HG03558 (cell line): Measurements from ENCODE around the gene ELAPOR1.

Experiments
- ATAC-seq: cut with Tn5 transposase; IDR thresholded peaks from one replicate; pipeline ENCODE4 v1.9.1; 2021; ENCODE audit warnings: moderate number of reproducible peaks; ENCODE audit not compliant: unreplicated experiment; ENCODE audit errors: extremely low read depth

The ELAPOR1 gene

DNA sequence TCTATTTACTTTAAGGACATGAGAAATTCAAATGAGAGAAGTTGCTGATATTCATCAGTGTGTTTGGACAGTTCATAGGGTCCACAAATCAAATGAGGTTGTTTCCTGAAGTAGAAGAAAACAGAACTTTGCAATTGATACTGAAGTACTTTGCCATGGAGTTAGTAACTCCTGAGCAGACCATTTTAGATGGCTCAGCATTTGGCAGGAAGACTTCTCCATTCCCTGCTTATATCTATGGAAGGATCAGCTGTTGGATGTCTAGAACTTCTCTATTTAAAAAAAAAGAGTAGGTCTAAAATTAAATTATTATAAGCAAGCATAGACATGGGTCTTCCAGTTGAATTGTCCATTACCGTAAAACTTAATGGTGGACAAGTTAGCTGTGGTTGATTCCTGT is 18.3 kb upstream of the ELAPOR1 start:
- no peak for ATAC-seq

DNA sequence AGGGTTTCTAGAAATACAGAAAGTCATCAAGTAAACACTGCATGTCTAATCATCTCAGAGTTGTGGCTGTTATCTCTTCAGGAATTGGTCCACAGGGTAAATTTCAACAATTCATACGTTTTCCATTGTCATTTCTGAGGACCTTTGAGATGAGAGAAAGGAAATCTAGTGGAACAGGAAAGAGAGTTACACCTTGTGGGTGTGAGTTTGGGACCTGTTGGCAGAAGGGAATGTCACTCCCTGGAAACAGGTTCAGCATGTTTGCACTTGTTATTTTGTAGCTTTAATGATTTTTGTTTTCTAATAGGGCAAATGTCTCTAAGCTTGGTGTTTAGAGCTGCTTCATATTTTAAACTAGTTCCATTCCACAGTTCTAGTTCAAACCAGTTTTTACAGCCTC is 17.8 kb upstream of the ELAPOR1 start:
- no peak for ATAC-seq

DNA sequence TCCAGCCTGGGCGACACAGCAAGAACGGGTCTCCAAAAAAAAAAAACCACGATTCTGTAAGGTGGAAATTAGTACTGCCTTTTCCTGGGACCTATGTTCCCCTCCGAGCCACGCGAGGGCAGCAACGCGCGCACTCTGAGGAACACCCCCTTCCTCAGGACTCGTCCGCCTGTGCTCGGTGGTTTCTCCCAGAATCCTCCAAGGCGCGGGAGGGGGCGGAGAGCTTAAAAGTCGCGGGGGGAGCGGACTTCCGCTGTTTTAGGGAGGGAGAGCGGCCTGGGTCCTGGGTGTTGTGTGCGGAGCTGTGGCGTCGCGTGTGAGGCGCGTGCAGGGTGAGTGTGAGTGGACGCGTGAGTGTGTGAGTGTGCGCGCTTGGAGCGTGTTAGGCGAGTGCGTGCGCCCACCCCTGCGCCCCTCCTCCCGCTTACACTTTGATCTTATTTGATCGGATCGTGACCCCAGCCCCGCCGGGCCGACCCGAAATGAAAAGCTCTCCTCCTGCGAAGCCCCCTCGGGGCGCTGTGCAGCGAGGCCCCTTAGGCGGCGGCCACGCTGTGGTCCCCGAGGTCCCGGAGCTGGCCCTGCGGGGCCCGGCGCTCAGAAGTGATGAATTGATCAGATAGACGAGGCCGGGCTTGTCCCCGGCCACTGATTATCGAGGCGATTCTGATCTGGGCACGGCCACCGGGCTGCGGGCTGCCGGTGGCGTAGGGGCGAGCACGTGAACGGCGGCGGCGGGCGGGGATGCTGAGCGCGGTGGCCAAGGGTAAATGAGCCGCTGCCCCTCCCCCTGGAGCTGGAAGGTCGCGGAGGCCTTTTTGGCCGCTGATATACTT is 13.8 kb upstream of the ELAPOR1 start:
- peak; percentile 77 for ATAC-seq

DNA sequence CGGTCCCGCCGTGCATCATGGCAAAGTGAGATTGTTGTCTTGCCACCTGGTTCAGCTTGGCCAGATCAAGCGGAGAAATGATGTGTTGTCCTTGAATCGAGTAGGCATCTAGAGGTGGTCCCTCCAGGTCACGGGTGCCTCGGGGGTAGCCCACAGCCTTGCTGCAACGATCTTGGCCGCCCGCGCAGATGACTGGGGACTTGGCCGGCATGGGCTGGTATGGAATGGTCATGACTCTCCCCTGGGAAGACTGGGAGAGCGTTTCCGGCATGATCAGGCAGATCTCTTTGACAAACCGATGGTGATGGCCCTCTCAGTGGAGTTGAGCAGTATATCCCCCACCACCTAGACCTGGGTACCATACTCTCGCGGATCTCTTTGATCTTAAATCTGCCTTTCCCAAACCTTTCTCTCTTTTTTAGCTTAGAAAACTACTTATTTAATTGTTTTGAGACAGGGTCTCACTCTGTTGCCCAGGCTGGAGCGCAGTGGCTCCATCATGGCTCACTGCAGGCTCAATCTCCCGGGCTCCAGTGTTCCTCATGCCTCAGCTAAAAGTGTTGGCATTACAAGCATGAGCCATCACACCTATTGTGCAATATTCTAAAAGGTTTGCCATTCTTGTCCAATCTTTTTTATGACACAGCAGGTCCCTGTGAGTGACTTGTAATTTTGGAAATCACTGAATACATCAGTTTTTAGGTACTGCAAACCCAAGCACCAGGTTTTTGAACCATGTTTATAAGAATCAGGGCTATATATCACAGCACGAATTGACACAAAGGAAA is 9.4 kb upstream of the ELAPOR1 start:
- ATAC-seq: no peak

DNA sequence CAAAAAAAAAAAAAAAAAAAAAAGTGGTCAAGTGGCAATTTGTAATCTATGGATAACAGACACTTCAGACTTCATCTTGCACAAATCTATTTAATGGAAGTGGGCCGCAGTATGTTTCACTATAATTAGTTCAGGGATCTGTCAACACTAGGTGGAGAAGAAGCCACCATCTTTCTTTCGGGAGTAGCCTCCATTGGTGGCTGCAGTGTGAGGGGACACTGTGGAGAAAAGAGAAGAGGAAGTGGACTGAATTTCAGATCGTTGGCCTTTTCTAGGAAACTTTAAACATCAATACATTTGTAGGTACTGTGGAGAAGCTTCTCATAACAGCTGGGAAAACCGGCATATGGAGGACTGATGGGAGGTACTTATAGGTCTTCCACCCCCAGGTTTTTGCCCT is 8.0 kb upstream of the ELAPOR1 start:
- no peak for ATAC-seq

DNA sequence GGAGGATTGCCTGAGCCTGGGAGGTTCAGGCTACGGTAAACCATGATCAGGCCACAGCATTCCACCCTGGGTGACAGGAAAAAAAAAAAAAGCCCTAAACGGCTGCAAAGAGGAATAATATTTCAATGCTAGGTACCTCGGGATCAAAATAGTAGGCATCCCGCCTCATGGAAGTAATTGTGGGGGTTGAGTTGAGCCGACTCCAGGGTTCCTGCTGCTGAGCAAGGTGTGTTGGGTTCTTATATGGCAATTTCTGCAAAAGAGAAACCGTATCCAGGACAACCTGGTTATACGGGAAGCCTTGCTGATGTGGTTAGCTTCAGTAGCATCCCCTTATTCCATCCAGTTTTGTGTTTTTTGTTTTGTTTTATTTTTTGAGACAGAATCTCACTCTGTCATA is 6.1 kb upstream of the ELAPOR1 start:
- no peak for ATAC-seq

DNA sequence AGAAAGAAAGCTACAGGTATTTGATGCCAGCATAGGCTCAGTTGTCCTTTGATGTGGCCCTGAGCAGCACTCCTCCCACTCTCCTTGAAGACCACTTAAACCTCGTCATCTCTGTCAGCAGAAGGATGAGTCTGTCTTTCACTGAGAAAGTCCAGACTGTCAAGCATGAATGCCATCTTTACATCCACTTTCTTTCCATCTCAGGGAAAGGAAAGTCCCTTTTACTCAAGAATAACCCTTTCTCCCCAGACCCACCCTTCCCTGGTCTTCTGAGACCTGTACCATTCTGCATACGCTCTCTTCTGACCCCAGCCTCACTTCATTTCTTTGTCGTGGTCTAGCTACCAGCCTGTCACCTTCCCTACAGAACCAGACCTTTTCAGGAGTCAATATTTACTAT is 4.0 kb upstream of the ELAPOR1 start:
- ATAC-seq: no peak

DNA sequence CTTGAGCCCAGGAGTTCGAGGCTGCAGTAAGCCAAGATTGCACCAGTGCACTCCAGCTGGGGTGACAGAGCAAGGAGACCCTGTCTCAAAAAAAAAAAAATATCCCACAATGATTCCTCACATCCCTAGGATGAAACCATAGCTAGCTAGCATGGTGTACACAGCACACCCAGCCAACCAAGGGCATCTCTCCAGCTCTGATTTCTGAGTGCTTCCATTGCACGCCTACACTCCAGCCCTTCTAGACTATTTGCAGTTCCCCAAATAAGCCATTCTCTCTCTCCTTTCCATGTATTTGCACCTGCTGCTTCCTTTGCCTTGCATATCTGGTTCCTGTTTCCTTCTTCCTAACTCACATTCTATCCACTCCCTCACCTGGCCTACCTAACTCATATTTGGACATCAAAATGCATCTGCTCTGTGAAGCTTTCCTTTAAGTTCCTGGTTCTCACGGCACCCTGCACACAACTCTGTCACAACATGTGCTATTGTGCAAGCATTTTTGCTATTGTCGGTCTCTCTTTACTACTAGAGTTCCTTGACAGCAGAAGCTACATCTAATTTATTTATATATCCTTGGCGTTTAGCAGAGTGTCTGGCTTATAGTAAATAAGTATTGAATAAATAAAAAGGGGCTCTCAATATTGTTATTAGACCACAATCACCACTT is 2.4 kb upstream of the ELAPOR1 start:
- no peak for ATAC-seq

DNA sequence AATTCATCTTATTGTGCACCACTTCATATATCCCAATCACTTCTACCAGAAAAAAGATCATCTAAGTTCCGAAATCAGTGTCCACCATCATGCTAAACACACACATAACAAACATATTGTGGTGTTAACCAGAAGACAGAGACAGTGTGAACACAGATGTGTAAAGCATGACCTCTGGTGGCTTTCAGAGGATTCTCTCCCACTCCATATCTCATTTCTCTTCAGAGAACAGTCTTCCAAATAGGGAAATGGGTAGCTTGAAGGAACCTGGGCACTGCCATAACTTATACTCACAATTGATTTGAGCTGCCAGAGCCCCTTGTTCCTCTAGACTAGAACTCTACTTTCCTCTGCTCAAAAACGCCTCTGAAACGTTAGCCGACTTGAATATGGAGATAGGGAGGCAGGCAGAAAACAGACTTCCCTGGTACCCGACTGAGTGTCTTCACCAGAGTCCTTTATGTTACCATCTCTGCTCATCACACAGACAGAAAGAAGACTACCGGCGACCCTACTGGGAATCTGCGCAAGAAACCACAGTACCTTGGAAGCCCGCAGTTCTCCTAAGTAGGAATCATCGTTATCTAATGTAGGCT is 1.8 kb upstream of the ELAPOR1 start:
- no peak for ATAC-seq

DNA sequence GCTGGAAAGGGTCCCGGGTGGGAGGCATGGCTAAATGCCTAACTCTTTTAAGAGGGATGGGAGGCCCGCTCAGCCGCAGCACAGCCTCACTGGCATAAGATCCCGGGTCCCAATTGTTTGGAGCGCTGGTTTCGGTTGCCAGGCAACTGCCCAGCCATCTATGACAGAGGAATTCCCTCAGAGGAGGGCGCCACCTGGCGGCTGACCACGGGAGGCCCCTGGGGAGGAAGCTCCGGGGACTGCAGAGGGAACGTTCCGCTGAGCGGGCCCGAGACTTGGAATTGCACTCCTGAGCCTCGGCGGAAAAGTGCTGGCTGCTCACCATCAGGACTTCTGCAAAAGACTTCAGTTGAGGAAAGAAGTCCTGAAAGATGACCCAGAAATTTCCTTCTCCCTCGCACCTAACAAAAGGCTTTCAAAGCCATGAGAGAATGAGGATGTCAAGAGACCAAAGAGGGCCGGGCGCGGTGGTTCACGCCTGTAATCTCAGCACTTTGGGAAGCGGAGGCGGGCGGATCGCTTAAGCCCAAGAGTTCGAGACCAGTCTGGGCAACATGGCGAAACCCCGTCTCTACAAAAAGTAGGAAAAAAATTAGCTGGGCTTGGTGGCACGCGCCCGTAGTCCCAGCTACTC is 1.1 kb upstream of the ELAPOR1 start:
- no peak for ATAC-seq

DNA sequence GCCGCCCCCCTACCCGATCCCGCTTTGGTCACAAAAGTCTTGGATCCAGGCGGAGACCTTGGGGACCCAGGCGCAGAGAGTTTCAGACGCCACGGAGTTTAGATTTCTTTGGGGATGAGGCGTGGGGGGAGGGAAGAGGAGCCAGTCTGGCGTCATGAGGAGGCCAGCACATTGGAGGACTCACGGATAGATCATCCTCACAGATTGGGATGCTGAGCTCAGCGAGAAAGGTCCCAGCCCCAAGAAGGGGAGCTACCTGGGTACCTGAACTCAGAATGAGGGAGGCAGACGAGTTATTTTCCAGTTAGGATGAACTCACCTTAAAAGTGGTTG is 393 bp downstream of the ELAPOR1 start:
- no peak for ATAC-seq

DNA sequence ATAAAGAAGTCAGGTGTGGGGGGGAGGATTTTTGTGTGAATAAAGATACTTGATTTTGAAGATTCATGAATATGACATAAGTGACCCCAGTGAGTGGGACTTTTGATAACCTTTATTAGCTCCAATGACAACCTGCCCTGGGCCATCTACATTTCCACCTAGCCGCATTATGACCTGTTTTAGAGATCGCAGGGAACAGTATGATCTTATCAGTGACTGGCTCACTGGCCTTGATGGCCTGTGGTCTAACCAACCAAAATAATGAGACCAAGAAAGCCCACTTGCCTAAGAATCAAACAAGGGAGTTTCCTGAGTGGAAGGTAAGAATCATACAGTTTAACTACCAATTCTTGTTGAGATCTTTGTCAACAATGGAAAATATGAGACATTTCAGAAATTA is 1.8 kb downstream of the ELAPOR1 start:
- ATAC-seq: no peak

DNA sequence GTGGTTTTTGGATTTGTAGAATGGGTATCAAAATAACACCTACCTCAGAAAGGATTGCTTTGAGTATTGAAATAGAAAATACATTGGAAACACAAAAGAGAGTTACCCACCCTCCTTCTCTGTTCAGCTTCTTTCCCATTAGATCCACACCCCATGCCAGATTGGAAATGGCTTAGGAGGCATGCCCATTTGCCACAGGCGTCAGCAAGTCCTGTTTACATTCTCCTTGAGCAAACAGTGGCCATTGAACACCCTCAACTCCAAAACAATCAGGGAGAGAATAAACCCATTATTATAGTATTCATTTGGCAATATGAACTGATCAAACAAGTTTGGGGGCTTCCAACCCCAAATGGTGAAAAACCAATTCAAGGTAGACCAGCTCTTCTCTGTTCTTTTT is 2.4 kb downstream of the ELAPOR1 start:
- ATAC-seq: no peak

DNA sequence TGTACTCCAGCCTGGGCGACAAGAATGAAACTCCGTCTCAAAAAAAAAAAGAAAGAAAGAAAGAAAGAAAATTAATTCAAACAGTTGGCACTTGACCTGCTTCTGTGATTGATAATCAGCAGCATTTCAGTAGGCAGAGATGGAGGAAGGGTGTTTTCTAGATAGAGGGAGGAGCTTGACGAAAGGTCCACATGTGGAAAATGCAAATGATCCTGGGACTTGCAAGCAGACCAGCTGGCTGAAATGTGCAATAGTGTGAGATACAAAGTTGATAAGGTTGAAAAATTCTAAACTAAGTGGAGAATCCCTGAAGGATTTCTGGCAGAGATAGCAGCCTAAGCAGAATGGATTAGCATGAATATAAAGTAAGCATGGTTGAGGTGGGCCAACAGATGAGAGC is 4.2 kb downstream of the ELAPOR1 start:
- ATAC-seq: no peak

DNA sequence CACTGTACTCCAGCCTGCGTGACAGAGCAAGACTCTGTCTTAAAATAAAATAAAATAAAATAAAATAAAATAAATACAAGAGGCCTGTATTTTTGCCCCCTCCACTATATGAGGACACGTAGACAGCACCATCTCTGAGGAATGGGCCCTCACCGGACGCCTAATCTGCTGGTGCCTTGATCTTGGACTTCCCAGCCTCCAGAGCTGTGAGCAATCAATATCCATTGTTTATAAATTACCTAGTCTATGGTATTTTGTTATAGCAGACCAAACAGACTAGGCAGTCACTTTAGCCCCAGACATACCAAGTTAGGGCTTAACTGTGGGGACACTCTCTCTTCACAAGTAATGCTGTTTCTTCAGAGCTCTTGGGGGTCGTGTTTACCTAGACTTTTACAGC is 6.4 kb downstream of the ELAPOR1 start:
- no peak for ATAC-seq

DNA sequence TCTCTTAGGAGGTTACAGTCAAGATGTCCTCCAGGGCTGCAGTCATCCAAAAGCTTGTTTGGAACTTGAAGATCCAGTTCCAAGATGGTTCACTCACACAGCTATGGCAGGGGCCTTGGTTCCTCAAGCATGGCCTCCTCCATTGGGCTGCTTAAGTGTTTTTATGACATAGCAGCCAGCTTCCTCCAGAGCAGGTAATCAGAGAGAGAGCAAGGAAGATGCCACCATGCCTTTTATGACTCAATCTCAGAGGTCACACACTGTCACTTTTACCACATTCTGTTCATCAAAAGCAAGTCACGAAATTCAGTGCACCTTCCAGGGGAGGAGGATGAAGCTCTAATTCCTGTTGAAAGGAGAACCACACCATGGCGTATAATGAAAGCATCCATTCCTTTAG is 17.1 kb downstream of the ELAPOR1 start:
- ATAC-seq: no peak

DNA sequence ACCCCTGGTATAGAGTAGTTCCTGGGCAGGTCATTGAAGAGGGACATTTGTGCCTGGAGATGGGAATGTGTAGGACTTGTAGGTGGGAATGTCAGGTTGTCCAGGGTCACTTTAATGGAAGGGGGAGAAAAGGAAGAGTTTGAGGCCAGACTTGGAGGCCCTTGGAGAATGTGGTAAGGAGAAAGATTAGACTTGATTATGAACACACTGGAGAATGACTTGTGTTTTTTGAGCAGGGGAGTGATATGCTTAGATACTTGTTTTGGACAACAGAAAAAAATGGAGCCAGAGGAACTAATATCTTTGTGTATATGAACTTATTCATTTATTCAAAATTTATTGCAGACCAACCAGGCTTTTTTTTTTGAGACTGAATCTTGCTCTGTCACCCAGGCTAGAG is 17.9 kb downstream of the ELAPOR1 start:
- ATAC-seq: no peak

DNA sequence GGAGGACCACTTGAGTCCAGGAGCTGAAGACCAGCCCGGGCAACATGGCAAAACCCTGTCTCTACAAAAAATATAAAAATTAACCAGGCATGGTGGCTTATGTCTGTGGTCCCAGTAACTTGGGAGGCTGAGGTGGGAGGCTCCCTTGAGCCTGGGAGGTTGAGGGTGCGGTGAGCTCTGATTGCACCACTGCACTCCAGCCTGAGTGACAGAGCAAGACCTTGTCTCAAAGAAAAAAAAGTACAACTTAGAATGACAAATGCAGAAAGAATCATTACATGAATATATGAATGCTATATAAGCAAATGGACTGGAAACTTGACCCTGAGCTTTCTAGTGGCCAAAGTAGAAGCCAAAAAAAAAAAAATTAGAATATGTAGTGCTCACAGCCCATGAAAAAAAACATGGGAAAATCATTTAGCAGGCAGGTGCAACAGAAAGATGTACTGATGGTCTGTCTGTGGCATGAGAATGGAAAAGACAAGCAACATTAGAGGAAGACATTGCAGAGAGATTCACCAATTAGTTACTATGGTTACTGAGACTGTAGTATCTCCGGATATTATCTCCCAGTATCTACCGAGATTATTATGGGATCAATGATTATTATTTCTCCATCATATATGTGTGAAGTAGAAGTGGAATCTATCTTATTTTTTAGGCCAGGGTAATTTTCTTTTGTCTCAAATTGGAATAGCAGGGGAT is 19.2 kb downstream of the ELAPOR1 start:
- no peak for ATAC-seq

DNA sequence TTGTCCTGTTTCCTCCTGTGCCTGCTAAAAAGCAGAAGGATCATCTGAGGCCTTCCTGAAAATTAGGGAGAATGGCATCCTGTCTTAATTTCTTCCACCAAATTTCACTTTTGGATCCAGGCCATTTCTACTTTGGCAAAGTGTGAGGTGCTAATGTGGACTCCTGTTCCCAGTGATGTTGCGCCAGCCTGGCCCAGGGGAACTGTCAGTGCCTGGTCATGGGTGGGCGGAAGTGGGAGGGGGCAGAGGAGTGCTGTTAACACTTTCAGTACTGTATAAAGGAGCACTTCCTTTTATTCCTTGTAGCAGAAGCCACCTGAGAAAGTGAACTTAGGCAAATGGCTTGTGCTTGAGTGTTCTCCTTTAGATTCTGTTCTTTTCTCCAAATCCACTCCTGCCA is 19.9 kb downstream of the ELAPOR1 start:
- no peak for ATAC-seq

DNA sequence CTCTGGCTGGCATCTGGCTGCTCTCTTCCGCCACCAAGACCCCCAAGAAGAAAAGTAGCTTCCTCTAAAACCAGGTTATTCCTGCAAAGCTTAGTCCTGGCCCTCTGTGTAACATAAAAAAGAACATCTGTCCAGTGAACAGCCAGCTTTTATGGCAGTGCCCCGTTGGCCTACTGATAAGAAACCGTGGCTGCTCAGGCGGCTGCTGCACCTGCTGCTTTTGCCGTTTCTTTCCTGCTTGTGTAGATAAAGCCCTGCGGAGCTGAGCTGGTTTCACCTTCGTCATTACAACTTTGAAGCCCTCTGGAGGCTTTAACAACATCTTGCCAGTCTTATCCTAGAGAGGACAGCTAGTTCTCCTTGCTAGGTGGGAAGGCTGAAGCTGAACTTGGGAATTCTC is 20.5 kb downstream of the ELAPOR1 start:
- no peak for ATAC-seq
